H9 (cell line): ENCODE results near the gene ZNF860. TPM values are rescaled to one million over a fixed set of nuclear protein-coding genes. Genes with fewer than 3 reads are reported as not detected.

ENCODE experiments used
- DNase-seq: peaks from one replicate; pipeline ENCODE4 v3.0.0-alpha.2; 2017
- H2AFZ ChIP-seq: one replicate; pipeline ENCODE4 v1.6.1; 2013; ENCODE audit warnings: mild to moderate bottlenecking, low read length, control low read depth, moderate library complexity
- H2AK5ac ChIP-seq: 2 replicates; pipeline ENCODE4 v1.6.1; 2013; ENCODE audit warnings: low read length, control low read depth, mixed read lengths; ENCODE audit not compliant: insufficient read length
- H2BK120ac ChIP-seq: one replicate; pipeline ENCODE4 v1.6.1; 2013; ENCODE audit warnings: low read depth, mild to moderate bottlenecking, low read length, control low read depth, inconsistent platforms; ENCODE audit not compliant: poor library complexity, severe bottlenecking
- H2BK12ac ChIP-seq: 2 replicates; pipeline ENCODE4 v1.6.1; 2013; ENCODE audit warnings: low read length, control low read depth, mixed read lengths, low read depth; ENCODE audit not compliant: insufficient read length
- H2BK15ac ChIP-seq: 2 replicates; pipeline ENCODE4 v1.6.1; 2013; ENCODE audit warnings: low read depth, low read length, control low read depth
- H2BK20ac ChIP-seq: one replicate; pipeline ENCODE4 v1.6.1; 2013; ENCODE audit warnings: low read depth, mild to moderate bottlenecking, low read length, control low read depth, inconsistent platforms; ENCODE audit not compliant: poor library complexity, severe bottlenecking
- H2BK5ac ChIP-seq: 2 replicates; pipeline ENCODE4 v1.6.1; 2013; ENCODE audit warnings: low read length, control low read depth, mixed read lengths; ENCODE audit not compliant: insufficient read length
- H3K14ac ChIP-seq: 2 replicates; pipeline ENCODE4 v1.6.1; 2013; ENCODE audit warnings: low read length, control low read depth; ENCODE audit not compliant: insufficient read depth
- H3K18ac ChIP-seq: 2 replicates; pipeline ENCODE4 v1.6.1; 2013; ENCODE audit warnings: low read depth, mild to moderate bottlenecking, mixed read lengths, low read length, control low read depth; ENCODE audit not compliant: insufficient read length
- H3K23ac ChIP-seq: 2 replicates; pipeline ENCODE4 v1.6.1; 2013; ENCODE audit warnings: low read length, control low read depth, mixed read lengths, low read depth; ENCODE audit not compliant: insufficient read length
- H3K23me2 ChIP-seq: 2 replicates; pipeline ENCODE4 v1.6.1; 2013; ENCODE audit warnings: low read depth, mild to moderate bottlenecking, mixed read lengths, low read length, control low read depth; ENCODE audit not compliant: insufficient read length, poor library complexity, severe bottlenecking
- H3K27ac ChIP-seq: 2 replicates; pipeline ENCODE4 v1.5.1; 2013; ENCODE audit warnings: low read length, control low read depth, mixed read lengths, low read depth; ENCODE audit not compliant: insufficient read length
- H3K27me3 ChIP-seq: 2 replicates; pipeline ENCODE4 v1.6.1; 2013; ENCODE audit warnings: low read length, control low read depth, inconsistent platforms; ENCODE audit not compliant: insufficient read depth
- H3K4ac ChIP-seq: 2 replicates; pipeline ENCODE4 v1.6.1; 2013; ENCODE audit warnings: low read depth, mild to moderate bottlenecking, control low read depth, inconsistent platforms, low read length, moderate library complexity
- H3K4me1 ChIP-seq: 2 replicates; pipeline ENCODE4 v1.6.1; 2013; ENCODE audit warnings: low read length, control low read depth, inconsistent platforms; ENCODE audit not compliant: insufficient read depth
- H3K4me2 ChIP-seq: 2 replicates; pipeline ENCODE4 v1.6.1; 2013; ENCODE audit warnings: low read length, control low read depth, mixed read lengths; ENCODE audit not compliant: insufficient read length, insufficient read depth
- H3K56ac ChIP-seq: 2 replicates; pipeline ENCODE4 v1.6.1; 2013; ENCODE audit warnings: low read depth, mild to moderate bottlenecking, mixed read lengths, low read length, control low read depth; ENCODE audit not compliant: insufficient read length
- H3K79me1 ChIP-seq: 2 replicates; pipeline ENCODE4 v1.6.1; 2013; ENCODE audit warnings: low read depth, mild to moderate bottlenecking, moderate library complexity, low read length, control low read depth, inconsistent platforms; ENCODE audit not compliant: insufficient read depth, poor library complexity, severe bottlenecking
- H3K79me2 ChIP-seq: 2 replicates; pipeline ENCODE4 v1.6.1; 2013; ENCODE audit warnings: low read length, control low read depth, inconsistent platforms; ENCODE audit not compliant: insufficient read depth
- H3K9ac ChIP-seq: 2 replicates; pipeline ENCODE4 v1.6.1; 2013; ENCODE audit warnings: low read length, control low read depth, mixed read lengths; ENCODE audit not compliant: insufficient read length; ENCODE audit errors: extremely low read depth
- H3K9me3 ChIP-seq: one replicate; pipeline ENCODE4 v1.6.1; 2013; ENCODE audit warnings: low read depth, low read length, inconsistent platforms; ENCODE audit not compliant: control insufficient read depth
- H3T11ph ChIP-seq: one replicate; pipeline ENCODE4 v1.6.1; 2013; ENCODE audit warnings: mild to moderate bottlenecking, low read length, control low read depth, inconsistent platforms
- H4K20me1 ChIP-seq: one replicate; pipeline ENCODE4 v1.6.1; 2013; ENCODE audit not compliant: control insufficient read depth, insufficient read length, insufficient read depth
- H4K5ac ChIP-seq: 2 replicates; pipeline ENCODE4 v1.6.1; 2013; ENCODE audit warnings: low read depth, mild to moderate bottlenecking, mixed read lengths, low read length, control low read depth; ENCODE audit not compliant: insufficient read length
- H4K8ac ChIP-seq: replicated peaks from 2 replicates; pipeline ENCODE4 v1.6.1; 2013; ENCODE audit warnings: low read length, control low read depth, mixed read lengths, low read depth; ENCODE audit not compliant: insufficient read length
- H4K91ac ChIP-seq: 2 replicates; pipeline ENCODE4 v1.6.1; 2013; ENCODE audit warnings: low read depth, mild to moderate bottlenecking, moderate library complexity, mixed read lengths, low read length, control low read depth; ENCODE audit not compliant: insufficient read length
- H3K27ac Mint-ChIP-seq, 3 experiments: 2 replicates in 2 of 3; 3 replicates in 1 of 3; pipeline ENCODE4 v1.8.0; 2020 to 2021; ENCODE audit warnings: mixed read lengths in 3 of 3, mild to moderate bottlenecking in 1 of 3, moderate library complexity in 1 of 3
- H3K27me3 Mint-ChIP-seq: 2 replicates; pipeline ENCODE4 v1.8.0; 2021; ENCODE audit warnings: low read depth, mild to moderate bottlenecking, moderate library complexity, mixed read lengths
- H3K36me3 Mint-ChIP-seq, 3 experiments: 2 replicates in 2 of 3; 3 replicates in 1 of 3; pipeline ENCODE4 v1.8.0; 2020 to 2021; ENCODE audit warnings: low read depth in 3 of 3, mixed read lengths in 3 of 3; ENCODE audit not compliant: insufficient read depth in 1 of 3
- H3K4me1 Mint-ChIP-seq, 2 experiments: 2 replicates each; pipeline ENCODE4 v1.8.0; 2020; ENCODE audit warnings: mixed read lengths in 2 of 2
- H3K4me3 Mint-ChIP-seq, 2 experiments: 2 replicates in 1 of 2; 3 replicates in 1 of 2; pipeline ENCODE4 v1.8.0; 2020 to 2021; ENCODE audit warnings: mild to moderate bottlenecking in 2 of 2, mixed read lengths in 2 of 2, moderate library complexity in 1 of 2
- H3K9me3 Mint-ChIP-seq, 2 experiments: 2 replicates in 1 of 2; 3 replicates in 1 of 2; pipeline ENCODE4 v1.8.0; 2020; ENCODE audit warnings: mild to moderate bottlenecking in 2 of 2, mixed read lengths in 2 of 2, moderate library complexity in 1 of 2
- WGBS: extraction: QIAGEN DNeasy Blood & Tissue Kit; methylation state at CpG from one replicate; pipeline ENCODE4 v1.1.7; 2013; ENCODE audit warnings: missing lambda C conversion rate, low lambda C conversion rate, mixed read lengths; ENCODE audit not compliant: insufficient read length; ENCODE audit errors: extremely low coverage; 5-methylcytosine and 5-hydroxymethylcytosine counted together
- total RNA-seq: library from RNA; stranded (reverse); gene quantifications from 2 replicates; pipeline ENCODE4 v1.2.1, GENCODE V29; 2021
- TF ChIP-seq, protein P1 (sequence below): fragments of 200-600 bp; sonication (generic); conservative IDR thresholded peaks from 3 replicates; pipeline ENCODE4 v1.8.0; 2021; ENCODE audit warnings: antibody characterized with exemption, mild to moderate bottlenecking

The ZNF860 gene
- total RNA-seq, 1 experiment from 2014 or later = 2.6 TPM

GRCh38 chr3:32021155-32021554, 39.6 kb downstream of the ZNF860 start:
- DNase-seq = no peak
- H2BK5ac ChIP-seq = no peak overlapping the region
- no peak overlapping the region for H2BK15ac ChIP-seq
- H3K56ac ChIP-seq = no peak overlapping the region
- H4K5ac ChIP-seq = no peak overlapping the region
- H3K4ac ChIP-seq = no peak overlapping the region
- no peak overlapping the region for H4K8ac ChIP-seq
- no peaks in the 10 kb centered on the region for H3K79me1 ChIP-seq
- TF ChIP-seq, protein P1, sequence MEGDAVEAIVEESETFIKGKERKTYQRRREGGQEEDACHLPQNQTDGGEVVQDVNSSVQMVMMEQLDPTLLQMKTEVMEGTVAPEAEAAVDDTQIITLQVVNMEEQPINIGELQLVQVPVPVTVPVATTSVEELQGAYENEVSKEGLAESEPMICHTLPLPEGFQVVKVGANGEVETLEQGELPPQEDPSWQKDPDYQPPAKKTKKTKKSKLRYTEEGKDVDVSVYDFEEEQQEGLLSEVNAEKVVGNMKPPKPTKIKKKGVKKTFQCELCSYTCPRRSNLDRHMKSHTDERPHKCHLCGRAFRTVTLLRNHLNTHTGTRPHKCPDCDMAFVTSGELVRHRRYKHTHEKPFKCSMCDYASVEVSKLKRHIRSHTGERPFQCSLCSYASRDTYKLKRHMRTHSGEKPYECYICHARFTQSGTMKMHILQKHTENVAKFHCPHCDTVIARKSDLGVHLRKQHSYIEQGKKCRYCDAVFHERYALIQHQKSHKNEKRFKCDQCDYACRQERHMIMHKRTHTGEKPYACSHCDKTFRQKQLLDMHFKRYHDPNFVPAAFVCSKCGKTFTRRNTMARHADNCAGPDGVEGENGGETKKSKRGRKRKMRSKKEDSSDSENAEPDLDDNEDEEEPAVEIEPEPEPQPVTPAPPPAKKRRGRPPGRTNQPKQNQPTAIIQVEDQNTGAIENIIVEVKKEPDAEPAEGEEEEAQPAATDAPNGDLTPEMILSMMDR = no peak
- no peak overlapping the region for H2BK20ac ChIP-seq
- no peak overlapping the region for H2AFZ ChIP-seq
- no peak overlapping the region for H3K4me3 Mint-ChIP-seq
- H3K9me3 ChIP-seq = no peaks in the 10 kb centered on the region
- H3K79me2 ChIP-seq = no peaks in the 10 kb centered on the region
- H3K27ac ChIP-seq = no peak overlapping the region
- H4K91ac ChIP-seq = no peak overlapping the region
- no peaks in the 10 kb centered on the region for H4K20me1 ChIP-seq
- no peaks in the 10 kb centered on the region for H3K9me3 Mint-ChIP-seq
- no peak overlapping the region for H2AK5ac ChIP-seq
- no peak overlapping the region for H3K9ac ChIP-seq
- peaks cover 0 to 5% of the 10 kb centered on the region in 2 experiments; a peak in 2 of 4 replicates for H3K4me1 Mint-ChIP-seq
- no peak overlapping the region for H3K23ac ChIP-seq
- no peak overlapping the region for H3T11ph ChIP-seq
- H3K27me3 ChIP-seq = no peaks in the 10 kb centered on the region
- H3K18ac ChIP-seq = no peak overlapping the region
- no peaks in the 10 kb centered on the region for H3K36me3 Mint-ChIP-seq
- H3K23me2 ChIP-seq = no peaks in the 10 kb centered on the region
- no CpG with 5 or more reads among the region's 7 CpGs for WGBS
- H3K14ac ChIP-seq = no peak overlapping the region
- H3K4me1 ChIP-seq = no peaks in the 10 kb centered on the region
- H3K27me3 Mint-ChIP-seq = no peaks in the 10 kb centered on the region
- H2BK12ac ChIP-seq = no peak overlapping the region
- no peak overlapping the region for H3K27ac Mint-ChIP-seq
- H2BK120ac ChIP-seq = no peak overlapping the region
- H3K4me2 ChIP-seq = no peak overlapping the region
